HCT116 (cell line): ENCODE results near the gene RAD21L1. TPM values are rescaled to one million over a fixed set of nuclear protein-coding genes. Genes with fewer than 3 reads are reported as not detected.

Source experiments
- ATAC-seq: fragments of 200-7000 bp; cut with Tn5 transposase; 2 replicates; pipeline ENCODE4 v1.9.1; 2020; ENCODE audit warnings: mild to moderate bottlenecking, moderate library complexity
- BruUV-seq: library from RNA; stranded (reverse); fragments of 400-500 nt; replicated peaks from 2 replicates; lab custom pipeline; 2021; lab: Mats Ljungman, UMichigan
- CTCF ChIA-PET: fragments of 300-600 bp; sonication (Branson Sonifier 250); formaldehyde crosslinking; loops from one replicate; lab custom pipeline; 2021; ENCODE audit warnings: antibody characterized with exemption; lab: Charles Lee
- POLR2A ChIA-PET: fragments of 300-600, 350-600 bp; sonication (Branson Sonifier 250); formaldehyde crosslinking; loops from one replicate; lab custom pipeline; 2021; ENCODE audit warnings: antibody characterized with exemption; lab: Charles Lee
- RAD21 ChIA-PET, 2 experiments: fragments of 300-600 bp; sonication (Branson Sonifier 250); formaldehyde crosslinking; loops; one replicate each; lab custom pipeline; 2023; ENCODE audit warnings: low total read pairs in 2 of 2; ENCODE audit not compliant: uncharacterized antibody in 2 of 2, unreplicated experiment in 2 of 2, low non-redundant PET in 1 of 2; lab: Charles Lee
- DNase-seq: peaks from one replicate; pipeline ENCODE4 v3.0.0-alpha.2; 2010; ENCODE audit warnings: low read depth, low spot score
- H2AFZ ChIP-seq: fragments of 200-600 bp; shearing (Covaris generic), sonication (generic); 2 replicates; pipeline ENCODE4 v1.6.1; 2017; ENCODE audit warnings: low read depth, mixed run types, mixed read lengths, antibody characterized with exemption, low read length; ENCODE audit not compliant: poor library complexity, severe bottlenecking
- H3K27ac ChIP-seq: 2 replicates; pipeline ENCODE4 v1.5.1; 2012; ENCODE audit warnings: low read depth, low read length
- H3K27me3 ChIP-seq: fragments of 200-600 bp; sonication (generic); 2 replicates; pipeline ENCODE4 v1.6.1; 2016; ENCODE audit warnings: mixed run types, low read length, mixed read lengths; ENCODE audit not compliant: insufficient read depth
- H3K36me3 ChIP-seq, 2 experiments: fragments of 200-500 bp in 1 of 2; fragments of 200-600 bp in 1 of 2; sonication (Bioruptor generic) in 1 of 2; sonication (generic) in 1 of 2; 2 replicates each; pipeline versions ENCODE4 v1.5.1 to v1.6.1; 2014 to 2016; ENCODE audit warnings: low read length in 2 of 2, inconsistent platforms in 1 of 2, mixed read lengths in 1 of 2, mixed run types in 1 of 2; ENCODE audit not compliant: insufficient read depth in 2 of 2, control insufficient read depth in 1 of 2
- H3K4me1 ChIP-seq, 2 experiments: fragments of 200-600 bp in 1 of 2; sonication (generic) in 1 of 2; 2 replicates each; pipeline versions ENCODE4 v1.5.1 to v1.6.1; 2012 to 2017; ENCODE audit warnings: low read length in 2 of 2, inconsistent platforms in 1 of 2, mild to moderate bottlenecking in 1 of 2, mixed read lengths in 1 of 2, mixed run types in 1 of 2, moderate library complexity in 1 of 2; ENCODE audit not compliant: insufficient read depth in 2 of 2, control insufficient read depth in 1 of 2
- H3K4me2 ChIP-seq: fragments of 200-600 bp; sonication (generic); 2 replicates; pipeline ENCODE4 v1.6.1; 2017; ENCODE audit warnings: mixed run types, low read length, mixed read lengths
- H3K4me3 ChIP-seq, 2 experiments: fragments of 200-600 bp in 1 of 2; sonication (generic) in 1 of 2; replicated peaks in 1 of 2; 2 replicates each; pipeline ENCODE4 v1.5.1; 2011 to 2016; ENCODE audit warnings: low read length in 2 of 2, control low read depth in 1 of 2, low read depth in 1 of 2, mild to moderate bottlenecking in 1 of 2, mixed read lengths in 1 of 2, mixed run types in 1 of 2
- H3K79me2 ChIP-seq: fragments of 200-600 bp; sonication (generic); 2 replicates; pipeline ENCODE4 v1.6.1; 2017; ENCODE audit warnings: mild to moderate bottlenecking, mixed run types, low read length, moderate library complexity, mixed read lengths; ENCODE audit not compliant: insufficient read depth
- H3K9ac ChIP-seq: fragments of 200-600 bp; sonication (generic); 2 replicates; pipeline ENCODE4 v1.6.1; 2016; ENCODE audit warnings: low read length, mixed read lengths
- H3K9me2 ChIP-seq: fragments of 200-600 bp; sonication (generic), shearing (Covaris generic); 2 replicates; pipeline ENCODE4 v1.6.1; 2017; ENCODE audit warnings: mixed run types, mild to moderate bottlenecking, moderate library complexity; ENCODE audit not compliant: insufficient read depth
- H3K9me3 ChIP-seq, 2 experiments: fragments of 200-500 bp in 1 of 2; fragments of 200-600 bp in 1 of 2; sonication (Bioruptor generic) in 1 of 2; sonication (generic) in 1 of 2; 2 replicates each; pipeline ENCODE4 v1.6.1; 2014 to 2017; ENCODE audit warnings: low read length in 2 of 2, mixed read lengths in 2 of 2, inconsistent platforms in 1 of 2, low read depth in 1 of 2, mild to moderate bottlenecking in 1 of 2, mixed run types in 1 of 2, moderate library complexity in 1 of 2; ENCODE audit not compliant: control insufficient read depth in 1 of 2, insufficient read depth in 1 of 2
- H4K20me1 ChIP-seq: fragments of 200-600 bp; sonication (generic), shearing (Covaris generic); 2 replicates; pipeline ENCODE4 v1.6.1; 2017; ENCODE audit warnings: mixed run types, mild to moderate bottlenecking, moderate library complexity; ENCODE audit not compliant: insufficient read depth
- CBX3 ChIP-seq: IDR thresholded peaks from 2 replicates; pipeline ENCODE4 v1.6.1; 2012; ENCODE audit warnings: low read depth
- CEBPB ChIP-seq: IDR thresholded peaks from 2 replicates; pipeline ENCODE4 v1.6.1; 2012; ENCODE audit warnings: low read depth
- ELF1 ChIP-seq: IDR thresholded peaks from 2 replicates; pipeline ENCODE4 v1.6.1; 2012; ENCODE audit warnings: low read depth, borderline replicate concordance
- EZH2phosphoT487 ChIP-seq: fragments of 200-600 bp; IDR thresholded peaks from 2 replicates; pipeline ENCODE4 v1.6.1; 2018; ENCODE audit warnings: antibody characterized with exemption, borderline replicate concordance
- FOSL1 ChIP-seq: IDR thresholded peaks from 2 replicates; pipeline ENCODE4 v1.6.1; 2012; ENCODE audit warnings: low read depth
- JUND ChIP-seq: IDR thresholded peaks from 2 replicates; pipeline ENCODE4 v1.6.1; 2012
- POLR2A ChIP-seq: IDR thresholded peaks from 2 replicates; pipeline ENCODE4 v1.7.0; 2011; ENCODE audit warnings: borderline replicate concordance; ENCODE audit not compliant: insufficient read depth, insufficient read length; ENCODE audit errors: extremely low read depth
- POLR2AphosphoS5 ChIP-seq: IDR thresholded peaks from 2 replicates; pipeline ENCODE4 v1.6.1; 2011; ENCODE audit warnings: mild to moderate bottlenecking, low read depth, low read length, moderate library complexity
- RAD21 ChIP-seq: IDR thresholded peaks from 2 replicates; pipeline ENCODE4 v1.6.1; 2012; ENCODE audit warnings: low read depth, mild to moderate bottlenecking
- REST ChIP-seq: IDR thresholded peaks from 2 replicates; pipeline ENCODE4 v1.6.1; 2012; ENCODE audit warnings: low read depth
- SIN3A ChIP-seq: IDR thresholded peaks from 2 replicates; pipeline ENCODE4 v1.6.1; 2012; ENCODE audit warnings: low read depth
- SP1 ChIP-seq: IDR thresholded peaks from 2 replicates; pipeline ENCODE4 v1.6.1; 2012; ENCODE audit warnings: low read depth
- SRF ChIP-seq: IDR thresholded peaks from 2 replicates; pipeline ENCODE4 v1.6.1; 2012; ENCODE audit warnings: low read depth
- TCF7L2 ChIP-seq: IDR thresholded peaks from 2 replicates; pipeline ENCODE4 v1.7.0; 2011; ENCODE audit warnings: borderline replicate concordance, inconsistent platforms; ENCODE audit not compliant: insufficient read depth, insufficient read length; ENCODE audit errors: extremely low read depth
- YY1 ChIP-seq: IDR thresholded peaks from 2 replicates; pipeline ENCODE4 v1.6.1; 2011; ENCODE audit warnings: low read length, low read depth, moderate library complexity, mild to moderate bottlenecking; ENCODE audit not compliant: insufficient replicate concordance; ENCODE audit errors: extremely low read depth
- ZFX ChIP-seq: fragments of 450-650 bp; IDR thresholded peaks from 2 replicates; pipeline ENCODE4 v1.6.1; 2017
- ZNF274 ChIP-seq: fragments of 200-500 bp; sonication (Bioruptor generic); IDR thresholded peaks from 2 replicates; pipeline ENCODE4 v1.6.1; 2014; ENCODE audit warnings: mild to moderate bottlenecking, low read depth, low read length, inconsistent platforms
- intact Hi-C: fragments of 100-400 bp; cut with micrococcal nuclease; formaldehyde crosslinking; loops from 2 replicates; pipeline ENCODE4 v1.10.0; 2022
- total RNA-seq: library from RNA; stranded (reverse); gene quantifications from one replicate; pipeline ENCODE4 v1.2.1, GENCODE V29; 2021; ENCODE audit not compliant: unreplicated experiment
- TF ChIP-seq, protein P1 (sequence below): IDR thresholded peaks from 2 replicates; pipeline ENCODE4 v1.6.1; 2012
- TF ChIP-seq, protein P2 (sequence below): IDR thresholded peaks from 2 replicates; pipeline ENCODE4 v1.6.1; 2011; ENCODE audit warnings: mild to moderate bottlenecking, low read length, moderate library complexity; ENCODE audit not compliant: insufficient replicate concordance; ENCODE audit errors: extremely low read depth

Gene RAD21L1
- total RNA-seq, 1 experiment from 2014 or later, result 0.17 TPM

DNA sequence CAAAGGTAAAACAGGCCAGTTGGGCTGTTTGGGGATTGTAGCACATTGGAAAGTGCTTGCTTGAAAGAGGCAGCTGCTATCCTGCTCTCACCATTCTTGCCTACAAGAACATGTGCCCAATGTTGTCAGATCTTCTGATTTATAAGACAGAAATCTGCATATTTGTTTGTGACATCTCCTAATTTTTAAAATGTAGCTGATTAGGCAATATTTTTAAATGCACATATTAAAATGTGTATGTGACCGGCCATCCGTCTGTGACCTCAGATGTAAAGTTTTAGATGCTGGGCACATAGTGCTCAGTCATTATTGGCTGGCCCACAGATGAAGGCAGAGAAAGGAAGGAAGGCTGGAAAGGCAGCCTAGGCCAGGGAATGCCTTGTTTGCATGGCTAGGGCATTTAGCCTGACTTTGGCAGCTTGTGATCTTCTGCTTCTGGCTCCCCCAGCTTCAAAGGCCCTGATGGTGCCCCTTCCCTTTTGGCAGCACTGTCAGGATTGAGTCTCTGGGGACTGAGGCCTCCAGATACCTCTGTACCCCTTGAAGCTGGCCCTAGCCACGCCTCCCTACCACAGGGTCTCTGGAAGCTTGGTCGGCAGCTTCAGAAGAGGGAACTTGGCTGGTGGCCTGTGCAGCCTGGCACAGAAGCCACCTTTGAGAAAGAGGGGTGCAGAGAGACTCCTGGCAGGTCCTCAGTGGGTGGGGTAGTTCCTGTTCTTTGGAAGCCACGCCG is 46.7 kb downstream of the RAD21L1 start:
- H3K9ac ChIP-seq, result no peak overlapping the region
- intact Hi-C loops, result no loop called here
- H3K27me3 ChIP-seq, result no peaks in the 10 kb centered on the region
- H3K9me3 ChIP-seq, result no peaks in the 10 kb centered on the region
- DNase-seq, result no peak
- no peaks in the 10 kb centered on the region for H3K9me2 ChIP-seq
- no peaks in the 10 kb centered on the region for H3K36me3 ChIP-seq
- TF ChIP-seq POLR2A (no peak), SP1 (no peak), JUND (no peak), EZH2phosphoT487 (no peak), YY1 (no peak), FOSL1 (no peak), POLR2AphosphoS5 (no peak), REST (no peak), ZNF274 (no peak), SIN3A (no peak), SRF (no peak), ELF1 (no peak), RAD21 (no peak), TCF7L2 (no peak), CBX3 (no peak), ZFX (no peak), CEBPB (no peak)
- TF ChIP-seq, protein P1, sequence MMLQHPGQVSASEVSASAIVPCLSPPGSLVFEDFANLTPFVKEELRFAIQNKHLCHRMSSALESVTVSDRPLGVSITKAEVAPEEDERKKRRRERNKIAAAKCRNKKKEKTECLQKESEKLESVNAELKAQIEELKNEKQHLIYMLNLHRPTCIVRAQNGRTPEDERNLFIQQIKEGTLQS, result no peak
- TF ChIP-seq, protein P2, sequence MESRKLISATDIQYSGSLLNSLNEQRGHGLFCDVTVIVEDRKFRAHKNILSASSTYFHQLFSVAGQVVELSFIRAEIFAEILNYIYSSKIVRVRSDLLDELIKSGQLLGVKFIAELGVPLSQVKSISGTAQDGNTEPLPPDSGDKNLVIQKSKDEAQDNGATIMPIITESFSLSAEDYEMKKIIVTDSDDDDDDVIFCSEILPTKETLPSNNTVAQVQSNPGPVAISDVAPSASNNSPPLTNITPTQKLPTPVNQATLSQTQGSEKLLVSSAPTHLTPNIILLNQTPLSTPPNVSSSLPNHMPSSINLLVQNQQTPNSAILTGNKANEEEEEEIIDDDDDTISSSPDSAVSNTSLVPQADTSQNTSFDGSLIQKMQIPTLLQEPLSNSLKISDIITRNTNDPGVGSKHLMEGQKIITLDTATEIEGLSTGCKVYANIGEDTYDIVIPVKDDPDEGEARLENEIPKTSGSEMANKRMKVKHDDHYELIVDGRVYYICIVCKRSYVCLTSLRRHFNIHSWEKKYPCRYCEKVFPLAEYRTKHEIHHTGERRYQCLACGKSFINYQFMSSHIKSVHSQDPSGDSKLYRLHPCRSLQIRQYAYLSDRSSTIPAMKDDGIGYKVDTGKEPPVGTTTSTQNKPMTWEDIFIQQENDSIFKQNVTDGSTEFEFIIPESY, result no peak
- no peak overlapping the region for H2AFZ ChIP-seq
- ChIA-PET RAD21 (no interaction called here), CTCF (no interaction called here), POLR2A (no interaction called here)
- H3K4me3 ChIP-seq, result no peak overlapping the region
- H3K4me1 ChIP-seq, result no peaks in the 10 kb centered on the region
- H3K27ac ChIP-seq, result no peak overlapping the region
- BruUV-seq, result no TSS peak
- no peak overlapping the region for H3K4me2 ChIP-seq
- no peaks in the 10 kb centered on the region for H4K20me1 ChIP-seq
- H3K79me2 ChIP-seq, result no peaks in the 10 kb centered on the region
- no peak for ATAC-seq
